Measurements from ENCODE around the gene WNT5A. TPM values are rescaled to one million over a fixed set of nuclear protein-coding genes. Genes with fewer than 3 reads are reported as not detected.
"Not testable (repeated sequence)": the region's sequence is repeated elsewhere in the genome, so short reads cannot be mapped to it uniquely, and the experiment has no call there.

The WNT5A gene
- total and polyA plus RNA-seq, 9 of the 15 experiments (the other 6 are each of a cell fraction or from before 2014, with no cell fraction given) = 0.11 TPM; not detected in 8

DNA sequence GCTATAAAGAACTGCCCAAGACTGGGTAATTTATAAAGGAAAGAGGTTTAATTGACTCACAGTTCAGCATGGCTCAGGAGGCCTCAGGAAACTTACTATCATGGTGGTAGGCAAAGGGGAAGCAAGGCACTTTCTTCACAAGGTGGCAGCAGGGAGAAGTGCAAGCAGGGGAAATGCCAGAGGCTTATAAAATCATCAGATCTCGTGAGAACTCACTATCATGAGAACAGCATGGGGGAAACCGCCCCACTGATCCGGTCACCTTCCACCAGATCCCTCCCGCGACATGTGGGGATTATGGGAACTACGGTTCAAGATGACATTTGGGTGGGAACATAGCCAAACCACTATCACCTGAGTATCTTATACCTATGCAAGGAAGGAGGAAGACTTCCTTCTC, 18.0 kb upstream of the WNT5A start:
- H3K4me2 ChIP-seq (ENCODE audit: insufficient read depth, low read length); CTCF ChIA-PET (ENCODE audit: low intra/inter-chr PET ratio); H3K4me3 ChIP-seq; BruUV-seq (replicated peaks); H3K27me3 ChIP-seq (ENCODE audit: control insufficient read depth in 2 of 2, insufficient read depth in 2 of 2, low read length in 2 of 2); in situ Hi-C loops (cut with MboI); ATAC-seq; H3K9me3 ChIP-seq (replicated peaks; ENCODE audit: control insufficient read depth, insufficient read depth, low read depth, low read length); POLR2A ChIA-PET; H3K36me3 ChIP-seq (ENCODE audit: control insufficient read depth, insufficient read depth, low read length); H3K9me1 ChIP-seq (ENCODE audit: control insufficient read depth, insufficient read depth, low read length); FAIRE-seq; H3K9ac ChIP-seq (ENCODE audit: insufficient read depth in 1 of 2, low read depth in 2 of 2, low read length in 2 of 2); H3K4me1 ChIP-seq (replicated peaks in 1 of 2; ENCODE audit: control insufficient read depth in 2 of 2, insufficient read depth in 2 of 2, low read length in 2 of 2); H2AFZ ChIP-seq (ENCODE audit: low read depth, low read length); DNase-seq (ENCODE audit: extremely low read depth in 1 of 4, low spot score in 3 of 4); intact Hi-C loops (cut with micrococcal nuclease); H3K27ac ChIP-seq (ENCODE audit: extremely low read depth, low read depth, low read length); H3K79me2 ChIP-seq (ENCODE audit: control insufficient read depth, insufficient read depth, low read length); H4K20me1 ChIP-seq (replicated peaks; ENCODE audit: control insufficient read depth, insufficient read depth, low read length): not testable (repeated sequence)
- 3% methylated on average over 6 of the region's 6 CpGs for WGBS (ENCODE audit: insufficient coverage, low coverage, missing lambda C conversion rate)
- TF ChIP-seq CHD2 (IDR thresholded peaks at IDR 0.05; ENCODE audit: low read depth, low read length) (peak; percentile 38; the same call in 1 of the 2 replicates), RAD21 (CRISPR knock-in tag; conservative IDR thresholded peaks at IDR 0.05 in 1 of 2, IDR thresholded peaks at IDR 0.05 in 1 of 2) (peak in 1 of 2 experiments; percentile 15; a peak in 1 of 4 replicates)

DNA sequence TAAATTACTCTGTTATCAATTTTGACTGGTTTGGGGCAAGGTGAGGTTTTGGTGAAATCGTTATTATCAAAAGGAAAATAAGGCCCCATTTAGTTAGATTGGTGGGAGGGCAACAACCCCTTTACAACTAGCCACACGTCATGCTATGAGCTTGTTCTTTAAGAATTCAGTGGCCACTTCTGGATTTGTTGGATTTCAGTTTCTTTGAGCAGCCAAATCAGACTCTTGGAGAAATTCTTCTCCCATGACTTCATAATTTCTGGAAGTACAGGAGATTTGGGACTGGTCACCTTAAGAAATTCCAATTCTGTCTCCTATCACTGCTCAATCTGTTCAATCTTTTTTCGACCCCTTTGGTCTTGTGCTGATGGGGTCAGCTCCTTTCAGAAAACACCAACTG, 14.8 kb upstream of the WNT5A start:
- Histone ChIP-seq H3K36me3 (ENCODE audit: control insufficient read depth, insufficient read depth, low read length) (no peaks in the 10 kb centered on the region), H3K9ac (ENCODE audit: insufficient read depth in 1 of 2, low read depth in 2 of 2, low read length in 2 of 2) (no peak overlapping the region), H3K27me3 (ENCODE audit: control insufficient read depth in 2 of 2, insufficient read depth in 2 of 2, low read length in 2 of 2) (no peaks in the 10 kb centered on the region; a peak in 1 of 5 replicates), H3K9me1 (ENCODE audit: control insufficient read depth, insufficient read depth, low read length) (no peaks in the 10 kb centered on the region), H4K20me1 (replicated peaks; ENCODE audit: control insufficient read depth, insufficient read depth, low read length) (no peaks in the 10 kb centered on the region), H2AFZ (ENCODE audit: low read depth, low read length) (no peak overlapping the region), H3K4me1 (replicated peaks in 1 of 2; ENCODE audit: control insufficient read depth in 2 of 2, insufficient read depth in 2 of 2, low read length in 2 of 2) (no peaks in the 10 kb centered on the region), H3K9me3 (replicated peaks; ENCODE audit: control insufficient read depth, insufficient read depth, low read depth, low read length) (no peaks in the 10 kb centered on the region), H3K4me2 (ENCODE audit: insufficient read depth, low read length) (no peak overlapping the region), H3K79me2 (ENCODE audit: control insufficient read depth, insufficient read depth, low read length) (no peaks in the 10 kb centered on the region), H3K27ac (ENCODE audit: extremely low read depth, low read depth, low read length) (no peak overlapping the region), H3K4me3 (no peak overlapping the region)
- ATAC-seq = no peak
- ChIA-PET CTCF (ENCODE audit: low intra/inter-chr PET ratio) (no interaction called here), POLR2A (no interaction called here)
- WGBS (ENCODE audit: insufficient coverage, low coverage, missing lambda C conversion rate) = 4% methylated on average over 3 of the region's 3 CpGs
- no TSS peak for BruUV-seq (replicated peaks)
- in situ Hi-C loops (cut with MboI) = no loop called here
- FAIRE-seq = no peak
- intact Hi-C loops (cut with micrococcal nuclease) = no loop called here
- DNase-seq (ENCODE audit: extremely low read depth in 1 of 4, low spot score in 3 of 4) = no peak
- no peak for TF ChIP-seq ESRRA (IDR thresholded peaks at IDR 0.05; ENCODE audit: borderline replicate concordance, low read depth)
- no peak for TF ChIP-seq RHOXF2B (CRISPR knock-in tag; conservative IDR thresholded peaks at IDR 0.05)
- TF ChIP-seq, protein P1, sequence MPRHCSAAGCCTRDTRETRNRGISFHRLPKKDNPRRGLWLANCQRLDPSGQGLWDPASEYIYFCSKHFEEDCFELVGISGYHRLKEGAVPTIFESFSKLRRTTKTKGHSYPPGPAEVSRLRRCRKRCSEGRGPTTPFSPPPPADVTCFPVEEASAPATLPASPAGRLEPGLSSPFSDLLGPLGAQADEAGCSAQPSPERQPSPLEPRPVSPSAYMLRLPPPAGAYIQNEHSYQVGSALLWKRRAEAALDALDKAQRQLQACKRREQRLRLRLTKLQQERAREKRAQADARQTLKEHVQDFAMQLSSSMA (CRISPR knock-in tag; IDR thresholded peaks at IDR 0.05) = no peak
- TF ChIP-seq ZC3H11A (IDR thresholded peaks at IDR 0.05; ENCODE audit: low read depth, low read length) = no peak
- no peak for TF ChIP-seq ZNF507 (tag; conservative IDR thresholded peaks at IDR 0.05)
- TF ChIP-seq ZNF589 (CRISPR knock-in tag; IDR thresholded peaks at IDR 0.05; ENCODE audit: low read depth) = no peak
- TF ChIP-seq FIP1L1 (IDR thresholded peaks at IDR 0.05; ENCODE audit: low read depth, low read length, poor library complexity, severe bottlenecking) = no peak
- no peak for TF ChIP-seq SPI1 (IDR thresholded peaks at IDR 0.05; ENCODE audit: borderline replicate concordance, low read depth, low read length)
- no peak for TF ChIP-seq NCOA4 (IDR thresholded peaks at IDR 0.05; ENCODE audit: partially characterized antibody)
- no peak for TF ChIP-seq KHSRP (IDR thresholded peaks at IDR 0.05)
- no peak for TF ChIP-seq NFE2L1 (tag; IDR thresholded peaks at IDR 0.05; ENCODE audit: borderline replicate concordance, low read depth)
- no peak for TF ChIP-seq SRF (CRISPR knock-in tag; IDR thresholded peaks at IDR 0.05)
- no peak for TF ChIP-seq KDM4B (IDR thresholded peaks at IDR 0.05; ENCODE audit: borderline replicate concordance in 2 of 2, low read depth in 1 of 2)
- TF ChIP-seq, protein P2, sequence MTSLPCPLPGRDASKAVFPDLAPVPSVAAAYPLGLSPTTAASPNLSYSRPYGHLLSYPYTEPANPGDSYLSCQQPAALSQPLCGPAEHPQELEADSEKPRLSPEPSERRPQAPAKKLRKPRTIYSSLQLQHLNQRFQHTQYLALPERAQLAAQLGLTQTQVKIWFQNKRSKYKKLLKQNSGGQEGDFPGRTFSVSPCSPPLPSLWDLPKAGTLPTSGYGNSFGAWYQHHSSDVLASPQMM (CRISPR knock-in tag; IDR thresholded peaks at IDR 0.05) = no peak
- no peak for TF ChIP-seq HIVEP1 (CRISPR knock-in tag; IDR thresholded peaks at IDR 0.05)
- TF ChIP-seq FUS (optimal IDR thresholded peaks at IDR 0.05; ENCODE audit: low read depth, low read length) = no peak

Data from K562 (cell line).